K562 (cell line): ENCODE measurements around the gene CD82. TPM values are rescaled to one million over a fixed set of nuclear protein-coding genes. Genes with fewer than 3 reads are reported as not detected.

Experiments
- ARID1B ChIP-seq: fragments of 450-650 bp; IDR thresholded peaks from 2 replicates; pipeline ENCODE4 v1.6.1; 2016; ENCODE audit warnings: antibody characterized with exemption, mild to moderate bottlenecking, inconsistent platforms
- CREB5 ChIP-seq: fragments of 250-450 bp; sonication (Bioruptor Pico); IDR thresholded peaks from 2 replicates; pipeline ENCODE4 v1.5.0; 2020; ENCODE audit warnings: mild to moderate bottlenecking
- KAT8 ChIP-seq: fragments of 450-650 bp; IDR thresholded peaks from 2 replicates; pipeline ENCODE4 v1.6.1; 2016; ENCODE audit warnings: low read depth, mild to moderate bottlenecking
- MGA ChIP-seq: fragments of 450-650 bp; IDR thresholded peaks from 2 replicates; pipeline ENCODE4 v1.6.1; 2016; ENCODE audit warnings: mild to moderate bottlenecking, moderate library complexity
- MYBL2 ChIP-seq, 2 experiments: fragments of 450-650 bp in 1 of 2; sonication (generic) in 1 of 2; formaldehyde crosslinking in 1 of 2; IDR thresholded peaks; 2 replicates each; pipeline versions ENCODE4 v1.6.1 to v1.8.1; 2017 to 2022; ENCODE audit warnings: borderline replicate concordance in 1 of 2, inconsistent platforms in 1 of 2, low read depth in 1 of 2, mild to moderate bottlenecking in 1 of 2, missing genetic modification reagents in 1 of 2, moderate library complexity in 1 of 2
- NCOA2 ChIP-seq, 2 experiments: fragments of 450-650 bp; IDR thresholded peaks; 2 replicates each; pipeline ENCODE4 v1.6.1; 2018; ENCODE audit warnings: mild to moderate bottlenecking in 2 of 2, moderate library complexity in 1 of 2; ENCODE audit not compliant: partially characterized antibody in 2 of 2
- NR2F6 ChIP-seq: fragments of 450-650 bp; formaldehyde crosslinking; IDR thresholded peaks from 2 replicates; pipeline ENCODE4 v1.4.0; 2020; ENCODE audit warnings: mild to moderate bottlenecking
- RBM22 ChIP-seq: fragments of 200-400 bp; formaldehyde crosslinking; IDR thresholded peaks from 2 replicates; pipeline ENCODE4 v1.6.1; 2018; ENCODE audit warnings: low read length, low read depth; ENCODE audit not compliant: poor library complexity, severe bottlenecking
- TCF3 ChIP-seq: sonication (generic); formaldehyde crosslinking; IDR thresholded peaks from 2 replicates; pipeline ENCODE4 v1.4.0; 2020; ENCODE audit warnings: mild to moderate bottlenecking, missing genetic modification reagents
- ZBTB43 ChIP-seq: sonication (generic); formaldehyde crosslinking; IDR thresholded peaks from 2 replicates; pipeline ENCODE4 v1.8.0; 2023; ENCODE audit warnings: mild to moderate bottlenecking, missing genetic modification reagents
- polyA plus RNA-seq, 8 experiments: library from polyadenylated mRNA; depleted of rRNA in 4 of 8; stranded (reverse) in 5 of 8; unstranded in 3 of 8; fragments of >200 nt; fragmentation: Nextera tagmentation in 2 of 8; fragmentation: Illumina TruSeq in 1 of 8; extraction: Ambion mirVana in 2 of 8; extraction: Trizol in 1 of 8; gene quantifications; 2 replicates each; pipeline versions ENCODE4 v1.2.1 to v1.2.3, GENCODE V29; 2011 to 2014; ENCODE audit warnings: inconsistent platforms in 1 of 8, missing spikeins in 1 of 8
- total RNA-seq, 7 experiments: library from RNA; depleted of rRNA in 6 of 7; stranded (reverse); fragments of >200 nt in 6 of 7; fragmentation: Illumina TruSeq in 2 of 7; extraction: Trizol in 2 of 7; gene quantifications; 2 replicates each; pipeline versions ENCODE4 v1.2.1 to v1.2.3, GENCODE V29; 2011 to 2021; ENCODE audit warnings: low replicate concordance in 1 of 7

Gene CD82
- total and polyA plus RNA-seq, 9 of the 15 experiments (the other 6 are each of a cell fraction or from before 2014, with no cell fraction given): 0.27 to 9.4 (median 3.0) TPM

- TF ChIP-seq MGA (no peak), TCF3 (CRISPR knock-in tag) (no peak), KAT8 (no peak), MYBL2 (IDR thresholded peaks at IDR 0.05; ENCODE audit: low read depth) (no peak), MYBL2 (CRISPR knock-in tag; IDR thresholded peaks at IDR 0.05; ENCODE audit: borderline replicate concordance) (no peak), NCOA2 (IDR thresholded peaks at IDR 0.05; ENCODE audit: partially characterized antibody in 2 of 2) (no peak), CREB5 (CRISPR knock-in tag) (no peak), ZBTB43 (CRISPR knock-in tag) (no peak), ARID1B (no peak), NR2F6 (no peak), RBM22 (no peak)
These were observed 7.4 kb downstream of the CD82 start (continued) for GRCh38 chr11:44572884-44573283.
